HCT116 (cell line): Measurements from ENCODE around the gene PLPP6. TPM values are rescaled to one million over a fixed set of nuclear protein-coding genes. Genes with fewer than 3 reads are reported as not detected.

Source experiments
- ATAC-seq: fragments of 200-7000 bp; cut with Tn5 transposase; 2 replicates; pipeline ENCODE4 v1.9.1; 2020; ENCODE audit warnings: mild to moderate bottlenecking, moderate library complexity
- BruUV-seq: library from RNA; stranded (reverse); fragments of 400-500 nt; replicated peaks from 2 replicates; lab custom pipeline; 2021; lab: Mats Ljungman, UMichigan
- CTCF ChIA-PET: fragments of 300-600 bp; sonication (Branson Sonifier 250); formaldehyde crosslinking; loops from one replicate; lab custom pipeline; 2021; ENCODE audit warnings: antibody characterized with exemption; lab: Charles Lee
- POLR2A ChIA-PET: fragments of 300-600, 350-600 bp; sonication (Branson Sonifier 250); formaldehyde crosslinking; loops from one replicate; lab custom pipeline; 2021; ENCODE audit warnings: antibody characterized with exemption; lab: Charles Lee
- RAD21 ChIA-PET, 2 experiments: fragments of 300-600 bp; sonication (Branson Sonifier 250); formaldehyde crosslinking; loops; one replicate each; lab custom pipeline; 2023; ENCODE audit warnings: low total read pairs in 2 of 2; ENCODE audit not compliant: uncharacterized antibody in 2 of 2, unreplicated experiment in 2 of 2, low non-redundant PET in 1 of 2; lab: Charles Lee
- DNase-seq: peaks from one replicate; pipeline ENCODE4 v3.0.0-alpha.2; 2010; ENCODE audit warnings: low read depth, low spot score
- H2AFZ ChIP-seq: fragments of 200-600 bp; shearing (Covaris generic), sonication (generic); 2 replicates; pipeline ENCODE4 v1.6.1; 2017; ENCODE audit warnings: low read depth, mixed run types, mixed read lengths, antibody characterized with exemption, low read length; ENCODE audit not compliant: poor library complexity, severe bottlenecking
- H3K27ac ChIP-seq: 2 replicates; pipeline ENCODE4 v1.5.1; 2012; ENCODE audit warnings: low read depth, low read length
- H3K27me3 ChIP-seq: fragments of 200-600 bp; sonication (generic); 2 replicates; pipeline ENCODE4 v1.6.1; 2016; ENCODE audit warnings: mixed run types, low read length, mixed read lengths; ENCODE audit not compliant: insufficient read depth
- H3K36me3 ChIP-seq, 2 experiments: fragments of 200-500 bp in 1 of 2; fragments of 200-600 bp in 1 of 2; sonication (Bioruptor generic) in 1 of 2; sonication (generic) in 1 of 2; 2 replicates each; pipeline versions ENCODE4 v1.5.1 to v1.6.1; 2014 to 2016; ENCODE audit warnings: low read length in 2 of 2, inconsistent platforms in 1 of 2, mixed read lengths in 1 of 2, mixed run types in 1 of 2; ENCODE audit not compliant: insufficient read depth in 2 of 2, control insufficient read depth in 1 of 2
- H3K4me1 ChIP-seq, 2 experiments: fragments of 200-600 bp in 1 of 2; sonication (generic) in 1 of 2; 2 replicates each; pipeline versions ENCODE4 v1.5.1 to v1.6.1; 2012 to 2017; ENCODE audit warnings: low read length in 2 of 2, inconsistent platforms in 1 of 2, mild to moderate bottlenecking in 1 of 2, mixed read lengths in 1 of 2, mixed run types in 1 of 2, moderate library complexity in 1 of 2; ENCODE audit not compliant: insufficient read depth in 2 of 2, control insufficient read depth in 1 of 2
- H3K4me2 ChIP-seq: fragments of 200-600 bp; sonication (generic); 2 replicates; pipeline ENCODE4 v1.6.1; 2017; ENCODE audit warnings: mixed run types, low read length, mixed read lengths
- H3K4me3 ChIP-seq, 2 experiments: fragments of 200-600 bp in 1 of 2; sonication (generic) in 1 of 2; replicated peaks in 1 of 2; 2 replicates each; pipeline ENCODE4 v1.5.1; 2011 to 2016; ENCODE audit warnings: low read length in 2 of 2, control low read depth in 1 of 2, low read depth in 1 of 2, mild to moderate bottlenecking in 1 of 2, mixed read lengths in 1 of 2, mixed run types in 1 of 2
- H3K79me2 ChIP-seq: fragments of 200-600 bp; sonication (generic); 2 replicates; pipeline ENCODE4 v1.6.1; 2017; ENCODE audit warnings: mild to moderate bottlenecking, mixed run types, low read length, moderate library complexity, mixed read lengths; ENCODE audit not compliant: insufficient read depth
- H3K9ac ChIP-seq: fragments of 200-600 bp; sonication (generic); 2 replicates; pipeline ENCODE4 v1.6.1; 2016; ENCODE audit warnings: low read length, mixed read lengths
- H3K9me2 ChIP-seq: fragments of 200-600 bp; sonication (generic), shearing (Covaris generic); 2 replicates; pipeline ENCODE4 v1.6.1; 2017; ENCODE audit warnings: mixed run types, mild to moderate bottlenecking, moderate library complexity; ENCODE audit not compliant: insufficient read depth
- H3K9me3 ChIP-seq, 2 experiments: fragments of 200-500 bp in 1 of 2; fragments of 200-600 bp in 1 of 2; sonication (Bioruptor generic) in 1 of 2; sonication (generic) in 1 of 2; 2 replicates each; pipeline ENCODE4 v1.6.1; 2014 to 2017; ENCODE audit warnings: low read length in 2 of 2, mixed read lengths in 2 of 2, inconsistent platforms in 1 of 2, low read depth in 1 of 2, mild to moderate bottlenecking in 1 of 2, mixed run types in 1 of 2, moderate library complexity in 1 of 2; ENCODE audit not compliant: control insufficient read depth in 1 of 2, insufficient read depth in 1 of 2
- H4K20me1 ChIP-seq: fragments of 200-600 bp; sonication (generic), shearing (Covaris generic); 2 replicates; pipeline ENCODE4 v1.6.1; 2017; ENCODE audit warnings: mixed run types, mild to moderate bottlenecking, moderate library complexity; ENCODE audit not compliant: insufficient read depth
- CBX3 ChIP-seq: IDR thresholded peaks from 2 replicates; pipeline ENCODE4 v1.6.1; 2012; ENCODE audit warnings: low read depth
- CTCF ChIP-seq, 3 experiments: fragments of 200-600 bp in 1 of 3; sonication (generic) in 1 of 3; IDR thresholded peaks in 2 of 3; conservative IDR thresholded peaks in 1 of 3; 2 replicates each; pipeline ENCODE4 v1.5.1; 2012 to 2017; ENCODE audit warnings: low read depth in 2 of 3, low read length in 2 of 3, antibody characterized with exemption in 1 of 3, borderline replicate concordance in 1 of 3, control low read depth in 1 of 3, mild to moderate bottlenecking in 1 of 3, mixed read lengths in 1 of 3, mixed run types in 1 of 3, moderate library complexity in 1 of 3; ENCODE audit not compliant: insufficient read depth in 1 of 3
- EGR1 ChIP-seq: IDR thresholded peaks from 2 replicates; pipeline ENCODE4 v1.6.1; 2012; ENCODE audit warnings: low read depth
- ELF1 ChIP-seq: IDR thresholded peaks from 2 replicates; pipeline ENCODE4 v1.6.1; 2012; ENCODE audit warnings: low read depth, borderline replicate concordance
- EZH2 ChIP-seq: fragments of 200-600 bp; sonication (generic); IDR thresholded peaks from 2 replicates; pipeline ENCODE4 v1.6.1; 2017; ENCODE audit warnings: antibody characterized with exemption, mixed run types
- FOSL1 ChIP-seq: IDR thresholded peaks from 2 replicates; pipeline ENCODE4 v1.6.1; 2012; ENCODE audit warnings: low read depth
- JUND ChIP-seq: IDR thresholded peaks from 2 replicates; pipeline ENCODE4 v1.6.1; 2012
- REST ChIP-seq: IDR thresholded peaks from 2 replicates; pipeline ENCODE4 v1.6.1; 2012; ENCODE audit warnings: low read depth
- SIN3A ChIP-seq: IDR thresholded peaks from 2 replicates; pipeline ENCODE4 v1.6.1; 2012; ENCODE audit warnings: low read depth
- SP1 ChIP-seq: IDR thresholded peaks from 2 replicates; pipeline ENCODE4 v1.6.1; 2012; ENCODE audit warnings: low read depth
- SRF ChIP-seq: IDR thresholded peaks from 2 replicates; pipeline ENCODE4 v1.6.1; 2012; ENCODE audit warnings: low read depth
- TCF7L2 ChIP-seq: IDR thresholded peaks from 2 replicates; pipeline ENCODE4 v1.7.0; 2011; ENCODE audit warnings: borderline replicate concordance, inconsistent platforms; ENCODE audit not compliant: insufficient read depth, insufficient read length; ENCODE audit errors: extremely low read depth
- YY1 ChIP-seq: IDR thresholded peaks from 2 replicates; pipeline ENCODE4 v1.6.1; 2011; ENCODE audit warnings: low read length, low read depth, moderate library complexity, mild to moderate bottlenecking; ENCODE audit not compliant: insufficient replicate concordance; ENCODE audit errors: extremely low read depth
- ZFX ChIP-seq: fragments of 450-650 bp; IDR thresholded peaks from 2 replicates; pipeline ENCODE4 v1.6.1; 2017
- intact Hi-C: fragments of 100-400 bp; cut with micrococcal nuclease; formaldehyde crosslinking; loops from 2 replicates; pipeline ENCODE4 v1.10.0; 2022
- total RNA-seq: library from RNA; stranded (reverse); gene quantifications from one replicate; pipeline ENCODE4 v1.2.1, GENCODE V29; 2021; ENCODE audit not compliant: unreplicated experiment

PLPP6 gene
- total RNA-seq, 1 experiment from 2014 or later, result 5.0 TPM

- TF ChIP-seq YY1 (no peak), JUND (no peak)
- Histone ChIP-seq H3K9me2 (no peaks in the 10 kb centered on the region), H3K79me2 (no peaks in the 10 kb centered on the region), H2AFZ (no peak overlapping the region), H3K27me3 (no peaks in the 10 kb centered on the region), H3K27ac (no peak overlapping the region), H3K4me2 (no peak overlapping the region), H3K9ac (no peak overlapping the region), H3K9me3 (no peaks in the 10 kb centered on the region), H3K4me1 (0 out of 4 replicates have a peak, but pooled peaks cover 0 to 3% of the 10 kb centered on the region in 2 experiments), H3K4me3 (no peak overlapping the region), H3K36me3 (no peaks in the 10 kb centered on the region), H4K20me1 (no peaks in the 10 kb centered on the region)
- BruUV-seq, result no TSS peak
- ChIA-PET POLR2A (no interaction called here), CTCF (no interaction called here), RAD21 (no interaction called here)
- no peak for DNase-seq
- intact Hi-C loops, result no loop called here
- no peak for ATAC-seq
These were observed 9.6 kb downstream of the PLPP6 start for GRCh38 chr9:4671737-4672136.

- peaks cover 9 to 11% of the 10 kb centered on the region in 2 experiments for H3K4me1 ChIP-seq
- ChIA-PET RAD21 (no interaction called here), POLR2A (interaction anchor here (1.4 kb wide), 1 partner anchor 9 kb away, joined by 3 read pairs; no protein-coding TSS in a partner anchor), CTCF (no interaction called here)
- no peak for DNase-seq
- H3K9ac ChIP-seq, result no peak overlapping the region
- BruUV-seq, result no TSS peak
- intact Hi-C loops, result no loop called here
- H3K79me2 ChIP-seq, result peaks cover 2% of the 10 kb centered on the region; the same call in 1 of the 2 replicates
- no peaks in the 10 kb centered on the region for H3K36me3 ChIP-seq
- H2AFZ ChIP-seq, result no peak overlapping the region
- no peak overlapping the region for H3K27ac ChIP-seq
- H4K20me1 ChIP-seq, result no peaks in the 10 kb centered on the region
- ATAC-seq, result no peak
- H3K4me2 ChIP-seq, result no peak overlapping the region
- H3K4me3 ChIP-seq, result no peak overlapping the region
- no peaks in the 10 kb centered on the region for H3K9me2 ChIP-seq
- no peaks in the 10 kb centered on the region for H3K9me3 ChIP-seq
- no peaks in the 10 kb centered on the region for H3K27me3 ChIP-seq
- TF ChIP-seq SRF, result no peak
- no peak for TF ChIP-seq JUND
- no peak for TF ChIP-seq ZFX
- no peak for TF ChIP-seq TCF7L2
- TF ChIP-seq SP1, result no peak
- TF ChIP-seq ELF1, result no peak
- TF ChIP-seq REST, result no peak
- no peak for TF ChIP-seq CBX3
- no peak for TF ChIP-seq YY1
- TF ChIP-seq EZH2, result no peak
- no peak for TF ChIP-seq FOSL1
- TF ChIP-seq EGR1, result no peak
- no peak for TF ChIP-seq CTCF (IDR thresholded peaks at IDR 0.05 in 2 of 3, conservative IDR thresholded peaks at IDR 0.05 in 1 of 3; ENCODE audit: borderline replicate concordance in 1 of 3, insufficient read depth in 1 of 3, low read depth in 2 of 3, low read length in 2 of 3)
- no peak for TF ChIP-seq SIN3A
These were observed 12.7 kb downstream of the PLPP6 start for GRCh38 chr9:4674783-4675182.
